Loucy (cell line): ENCODE data around the gene RND3.

ENCODE experiments used
- CTCF ChIP-seq: fragments of 200-600 bp; sonication (generic); conservative IDR thresholded peaks from 2 replicates; pipeline ENCODE4 v1.5.1; 2014; ENCODE audit warnings: mild to moderate bottlenecking, antibody characterized with exemption, low read length
- EZH2phosphoT487 ChIP-seq: fragments of 200-600 bp; IDR thresholded peaks from 2 replicates; pipeline ENCODE4 v1.6.1; 2018; ENCODE audit warnings: antibody characterized with exemption, mild to moderate bottlenecking, moderate library complexity, borderline replicate concordance

- no peak for TF ChIP-seq CTCF
- no peak for TF ChIP-seq EZH2phosphoT487
Observed at GRCh38 chr2:150535176-150535575, 47.7 kb upstream of the RND3 start.
